Hematopoietic multipotent progenitor cell treated with erythropoietin and hydrocortisone succinate and interleukin-3 and kit ligand, for 6 days (in vitro differentiated cells): ENCODE measurements around the gene GRAMD4.

Source experiments
- DNase-seq: peaks from one replicate; pipeline ENCODE4 v3.0.0-alpha.2; 2015

GRAMD4 gene

GRCh38 chr22:46598737-46599424 is 21.3 kb upstream of the GRAMD4 start:
- peak; percentile 76 for DNase-seq

- no peak for DNase-seq
Measured at GRCh38 chr22:46600273-46600796, 19.9 kb upstream of the GRAMD4 start.

GRCh38 chr22:46602025-46602424 is 18.2 kb upstream of the GRAMD4 start:
- peak; percentile 63 for DNase-seq

- DNase-seq, result peak; percentile 99
Measured at GRCh38 chr22:46604306-46604690, 15.9 kb upstream of the GRAMD4 start.

GRCh38 chr22:46605117-46605516 is 15.1 kb upstream of the GRAMD4 start:
- no peak for DNase-seq

GRCh38 chr22:46606886-46607285 is 13.3 kb upstream of the GRAMD4 start:
- no peak for DNase-seq

- DNase-seq, result no peak
Measured at GRCh38 chr22:46607483-46608114, 12.6 kb upstream of the GRAMD4 start.

- DNase-seq, result peak; percentile 53
Measured at GRCh38 chr22:46609175-46609690, 11.0 kb upstream of the GRAMD4 start.

- peak; percentile 70 for DNase-seq
Measured at GRCh38 chr22:46609724-46610201, 10.4 kb upstream of the GRAMD4 start.

GRCh38 chr22:46610356-46610755 is 9.8 kb upstream of the GRAMD4 start:
- DNase-seq, result no peak

GRCh38 chr22:46611189-46611588 is 9.0 kb upstream of the GRAMD4 start:
- DNase-seq, result no peak

GRCh38 chr22:46612341-46612903 is 7.8 kb upstream of the GRAMD4 start:
- no peak for DNase-seq

GRCh38 chr22:46612904-46613605 is 7.1 kb upstream of the GRAMD4 start:
- peak; percentile 84 for DNase-seq

- DNase-seq, result peak; percentile 72
Measured at GRCh38 chr22:46613606-46614021, 6.6 kb upstream of the GRAMD4 start.

GRCh38 chr22:46614025-46614931 is 5.9 kb upstream of the GRAMD4 start:
- DNase-seq, result peak; percentile 65

GRCh38 chr22:46617207-46617985 is 2.8 kb upstream of the GRAMD4 start:
- DNase-seq, result no peak

GRCh38 chr22:46617986-46618647 is 2.1 kb upstream of the GRAMD4 start:
- DNase-seq, result no peak

GRCh38 chr22:46618667-46619066 is 1.5 kb upstream of the GRAMD4 start:
- no peak for DNase-seq

GRCh38 chr22:46619240-46619829 is 851 bp upstream of the GRAMD4 start:
- DNase-seq, result no peak

- DNase-seq, result no peak
Measured at GRCh38 chr22:46620588-46621242, 529 bp downstream of the GRAMD4 start.
